ENCODE data around the gene AK2.

The AK2 gene

GRCh38 chr1:32969566-32969965 is 67.1 kb downstream of the AK2 start:
- no peak for DNase-seq

DNA sequence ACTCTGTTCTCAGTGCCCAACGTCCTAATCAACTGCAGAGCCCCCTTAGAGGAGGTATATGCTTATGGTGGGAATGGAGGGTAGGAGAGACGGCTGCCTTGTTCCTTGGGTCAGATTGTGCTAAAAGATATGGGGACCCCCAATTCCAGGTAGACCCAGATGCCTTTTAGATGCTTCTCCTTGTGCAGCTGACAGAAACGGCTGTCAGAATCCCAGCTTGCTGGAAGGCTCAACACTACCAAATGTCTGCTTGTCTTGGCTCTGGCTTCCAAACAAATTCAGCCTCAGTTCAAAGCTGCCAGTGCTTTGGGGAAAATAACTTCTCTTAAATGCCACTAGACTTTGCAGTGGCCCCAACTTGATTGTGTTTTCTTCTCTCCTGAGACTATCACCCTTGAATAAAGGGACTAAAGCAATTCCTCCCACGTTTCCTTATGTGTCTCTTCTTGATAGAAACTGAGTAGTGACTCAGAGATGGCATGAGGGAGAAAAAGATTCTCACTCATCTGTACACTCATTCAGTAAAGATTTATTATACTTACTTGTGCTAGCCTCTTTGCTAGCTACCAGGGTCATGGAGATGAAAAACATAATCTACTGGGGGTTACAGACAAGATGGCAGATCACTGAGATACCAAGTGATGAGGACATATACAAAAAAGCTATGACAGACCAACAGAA is 68.7 kb downstream of the AK2 start:
- DNase-seq: no peak

GRCh38 chr1:32966900-32967299 is 69.8 kb downstream of the AK2 start:
- no peak for DNase-seq

DNA sequence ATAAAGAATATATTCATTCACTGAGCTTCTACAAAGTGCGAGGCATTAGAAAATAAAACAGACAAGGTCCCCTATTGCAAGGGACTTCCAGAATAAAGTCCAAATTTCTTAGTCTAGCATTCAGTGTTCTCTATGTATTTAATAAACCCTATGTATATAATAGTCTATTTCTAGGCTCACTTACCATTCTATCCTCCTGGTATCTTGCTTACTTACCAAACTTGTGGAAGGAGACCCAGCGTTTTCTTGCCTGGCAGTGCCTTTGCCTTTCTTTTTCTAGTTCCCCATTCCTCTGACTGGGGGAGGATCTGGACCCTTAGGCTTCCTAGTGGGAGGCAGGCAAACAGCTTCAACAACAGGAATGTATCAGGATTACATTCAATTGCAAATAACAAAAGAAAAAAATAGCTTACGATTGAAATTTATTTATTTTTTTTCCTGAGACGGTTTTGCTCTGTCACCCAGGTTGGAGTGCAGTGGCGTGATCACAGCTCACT is 71.4 kb downstream of the AK2 start:
- DNase-seq: no peak

- DNase-seq: peak; percentile 92
These were observed 72.0 kb downstream of the AK2 start, which contains the start of gene RNF19B for GRCh38 chr1:32964461-32965250. TSS of gene RNF19B (minus strand) at chr1:32964809. CDS start at chr1:32964685, 124 bp downstream.

DNA sequence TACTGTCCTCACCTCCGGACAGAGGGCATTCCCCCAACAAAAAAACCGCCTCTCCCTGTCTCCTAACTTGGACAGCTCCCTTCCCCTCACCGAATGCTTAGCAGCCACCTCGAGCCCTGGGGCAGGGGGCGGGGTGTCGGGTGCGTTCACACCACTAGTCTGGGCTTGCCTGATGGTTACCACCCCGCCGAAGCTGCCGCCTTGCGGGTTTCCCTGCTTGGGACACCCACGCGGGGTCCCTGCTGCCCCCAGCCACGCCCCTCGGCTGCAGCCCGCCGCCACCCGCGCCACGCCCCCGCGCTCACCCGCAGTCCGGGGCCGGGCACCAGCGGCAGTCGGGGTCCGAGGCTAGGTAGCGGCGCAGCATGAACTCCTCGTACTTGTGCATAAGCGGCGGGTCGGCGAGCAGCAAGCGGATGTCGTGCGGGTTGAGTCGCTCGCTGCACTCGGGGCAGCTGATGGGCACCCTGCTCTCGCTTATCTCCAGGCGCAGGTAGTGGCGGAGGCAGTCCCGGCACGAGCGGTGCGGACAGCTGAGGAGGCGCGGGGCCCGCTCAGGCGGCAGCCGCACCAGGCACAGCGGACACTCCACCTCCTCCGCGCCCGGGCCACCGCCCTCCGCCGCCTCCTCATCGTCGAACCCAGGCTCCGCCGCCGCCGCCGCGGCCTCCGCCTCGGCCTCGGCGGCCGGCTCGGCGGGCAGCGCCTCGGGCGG is 72.8 kb downstream of the AK2 start:
- DNase-seq: peak; percentile 63

DNA sequence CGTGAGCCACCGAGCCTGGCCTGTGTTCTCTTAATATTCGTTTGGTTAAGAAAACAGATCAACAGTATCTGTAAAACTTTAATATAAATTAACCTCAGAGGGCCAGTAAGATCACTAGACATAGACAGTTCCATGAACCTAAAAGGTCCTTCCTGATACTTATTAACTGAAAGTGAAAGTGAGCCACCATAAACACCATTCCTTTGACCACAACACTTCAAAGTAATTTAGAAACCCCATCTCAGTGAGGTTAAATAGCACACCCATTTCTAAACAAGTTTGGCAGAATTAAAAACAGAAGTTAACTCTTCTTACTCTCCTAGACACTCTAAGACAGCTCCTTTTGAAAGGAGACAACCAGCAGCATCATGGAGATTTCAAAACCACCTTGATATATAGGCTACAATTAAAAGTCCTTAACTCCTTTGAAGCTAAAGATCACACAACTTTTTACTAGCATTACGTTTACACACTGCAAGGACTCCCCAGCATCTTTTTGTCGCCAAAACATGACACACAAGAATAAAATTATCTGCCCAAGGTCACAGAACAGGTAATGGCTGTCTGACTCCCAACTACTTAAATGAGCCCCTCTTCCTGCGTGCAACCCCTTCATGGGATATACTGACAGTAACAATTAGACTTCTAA is 74.3 kb downstream of the AK2 start:
- peak; percentile 29 for DNase-seq

DNA sequence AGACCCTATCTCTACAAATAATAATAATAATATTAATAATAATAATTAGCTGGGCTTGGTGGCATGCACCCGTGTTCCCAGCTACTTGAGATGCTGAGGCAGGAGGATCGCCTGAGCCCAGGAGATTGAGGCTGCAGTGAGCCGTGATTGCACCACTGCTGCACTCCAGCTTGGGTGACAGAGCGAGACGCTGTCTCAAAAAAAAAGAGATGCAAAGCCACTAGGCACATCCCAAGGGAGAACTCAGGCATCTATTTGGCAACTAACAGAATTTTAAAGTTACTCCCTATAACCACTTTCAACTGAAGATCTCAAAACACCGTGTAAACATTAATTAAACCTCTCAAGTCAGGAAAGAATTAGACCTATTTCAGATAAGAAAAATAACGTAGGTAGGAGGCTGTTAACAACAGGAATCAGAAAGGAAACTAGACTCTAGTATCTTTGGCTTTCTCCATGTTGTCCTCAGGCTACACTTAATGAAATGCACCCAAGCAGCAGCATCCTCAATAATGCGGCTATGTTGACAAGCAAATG is 75.8 kb downstream of the AK2 start:
- no peak for DNase-seq

- no peak for DNase-seq
These were observed 76.3 kb downstream of the AK2 start for GRCh38 chr1:32960342-32960741.

- DNase-seq: no peak
These were observed 77.9 kb downstream of the AK2 start for GRCh38 chr1:32958827-32959226.

Data from central memory CD4-positive, alpha-beta T cell (primary cell).